ENCODE data around the gene SEMA3D.

GRCh38 chr7:85097844-85098243 lies 89.0 kb downstream of the SEMA3D start:
- TF ChIP-seq POLR2A (IDR thresholded peaks at IDR 0.05; ENCODE audit: low read depth, low read length) = no peak
- TF ChIP-seq TAF1 (IDR thresholded peaks at IDR 0.05; ENCODE audit: borderline replicate concordance, low read depth, low read length) = no peak
- no peak for TF ChIP-seq POLR2AphosphoS5 (IDR thresholded peaks at IDR 0.05; ENCODE audit: low read depth, low read length)
